PC-9 (cell line): ENCODE data around the gene PSMD3. TPM values are rescaled to one million over a fixed set of nuclear protein-coding genes. Genes with fewer than 3 reads are reported as not detected.

ENCODE experiments used
- BruUV-seq: library from RNA; stranded (reverse); fragments of 400-500 nt; replicated peaks from 2 replicates; lab custom pipeline; 2021; lab: Mats Ljungman, UMichigan
- CTCF ChIA-PET: fragments of 300-600 bp; sonication (Branson Sonifier 250); formaldehyde crosslinking; loops from one replicate; lab custom pipeline; 2022; ENCODE audit warnings: antibody characterized with exemption; lab: Charles Lee
- POLR2A ChIA-PET: fragments of 300-600 bp; sonication (Branson Sonifier 250); formaldehyde crosslinking; loops from one replicate; lab custom pipeline; 2022; ENCODE audit warnings: antibody characterized with exemption; ENCODE audit not compliant: unreplicated experiment; lab: Charles Lee
- DNase-seq, 2 experiments: peaks; one replicate each; pipeline versions ENCODE4 v3.0.0 to v3.0.0-alpha.2; 2015 to 2022; ENCODE audit warnings: mixed read lengths in 1 of 2
- H2AFZ ChIP-seq: fragments of 200-600 bp; sonication (generic); 2 replicates; pipeline ENCODE4 v1.8.1; 2017; ENCODE audit warnings: antibody characterized with exemption
- H3F3A ChIP-seq: fragments of 200-600 bp; sonication (generic); 2 replicates; pipeline ENCODE4 v1.8.1; 2017; ENCODE audit warnings: antibody characterized with exemption, mild to moderate bottlenecking, low read depth; ENCODE audit not compliant: insufficient read depth
- H3K27ac ChIP-seq: fragments of 200-600 bp; sonication (generic); 2 replicates; pipeline ENCODE4 v1.6.1; 2016; ENCODE audit warnings: mixed run types
- H3K27me3 ChIP-seq: fragments of 200-600 bp; sonication (generic); 2 replicates; pipeline ENCODE4 v1.6.1; 2016; ENCODE audit warnings: low read depth, mixed run types; ENCODE audit not compliant: insufficient read depth
- H3K36me3 ChIP-seq: fragments of 200-600 bp; sonication (generic); 2 replicates; pipeline ENCODE4 v1.6.1; 2016; ENCODE audit warnings: low read depth, mixed run types
- H3K4me1 ChIP-seq: fragments of 200-600 bp; sonication (generic); replicated peaks from 2 replicates; pipeline ENCODE4 v1.6.1; 2016; ENCODE audit warnings: mixed run types; ENCODE audit not compliant: insufficient read depth
- H3K4me2 ChIP-seq: fragments of 200-600 bp; sonication (generic); 2 replicates; pipeline ENCODE4 v1.6.1; 2017; ENCODE audit warnings: mixed run types
- H3K4me3 ChIP-seq: fragments of 200-600 bp; sonication (generic); 2 replicates; pipeline ENCODE4 v1.6.1; 2016; ENCODE audit warnings: mixed run types
- H3K79me2 ChIP-seq: fragments of 200-600 bp; sonication (generic); 2 replicates; pipeline ENCODE4 v1.6.1; 2017; ENCODE audit warnings: low read depth, mixed run types
- H3K9me2 ChIP-seq: fragments of 200-600 bp; sonication (generic); 2 replicates; pipeline ENCODE4 v1.8.1; 2017; ENCODE audit warnings: mild to moderate bottlenecking; ENCODE audit not compliant: insufficient read depth
- H3K9me3 ChIP-seq: fragments of 200-600 bp; sonication (generic); 2 replicates; pipeline ENCODE4 v1.8.1; 2016; ENCODE audit warnings: low read depth; ENCODE audit not compliant: insufficient read depth
- H4K20me1 ChIP-seq: fragments of 200-600 bp; sonication (generic); 2 replicates; pipeline ENCODE4 v1.8.1; 2017; ENCODE audit not compliant: insufficient read depth
- EZH2 ChIP-seq: fragments of 200-600 bp; sonication (generic); IDR thresholded peaks from 2 replicates; pipeline ENCODE4 v1.8.0; 2017; ENCODE audit warnings: antibody characterized with exemption, low read depth
- intact Hi-C: fragments of 100-400 bp; cut with micrococcal nuclease; formaldehyde crosslinking; loops from one replicate; pipeline ENCODE4 v1.10.0; 2022; ENCODE audit not compliant: unreplicated experiment
- total RNA-seq: library from RNA; stranded (reverse); gene quantifications from 2 replicates; pipeline ENCODE4 v1.2.3, GENCODE V29; 2021
- TF ChIP-seq, protein P1 (sequence below): fragments of 200-600 bp; sonication (generic); conservative IDR thresholded peaks from 2 replicates; pipeline ENCODE4 v1.6.1; 2017; ENCODE audit warnings: mixed run types, antibody characterized with exemption, mild to moderate bottlenecking, moderate library complexity

The PSMD3 gene
- total RNA-seq, 1 experiment from 2014 or later = 130 TPM

DNA sequence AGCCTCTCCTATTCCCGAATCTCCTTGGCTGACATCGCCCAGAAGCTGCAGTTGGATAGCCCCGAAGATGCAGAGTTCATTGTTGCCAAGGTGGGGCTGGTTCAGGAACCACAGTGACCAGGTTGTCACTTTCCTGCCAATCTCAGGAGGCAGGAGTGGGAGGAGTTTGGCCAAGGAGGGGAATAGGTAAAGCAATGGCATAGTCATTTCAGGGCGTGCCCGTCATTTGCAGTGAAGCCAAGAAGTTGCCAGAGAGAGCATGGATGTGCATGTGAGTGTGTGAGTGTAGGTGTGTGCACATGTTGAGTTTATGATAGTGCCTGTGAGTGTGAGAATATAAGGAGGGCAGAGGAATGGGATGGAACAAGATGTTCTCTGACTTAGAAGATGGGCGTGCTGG, 14.8 kb downstream of the PSMD3 start:
- H3F3A ChIP-seq = no peaks in the 10 kb centered on the region; the same call in none of the 2 replicates
- BruUV-seq = no TSS peak
- H3K4me2 ChIP-seq = no peak overlapping the region
- intact Hi-C loops = no loop called here
- no peaks in the 10 kb centered on the region for H3K9me2 ChIP-seq
- ChIA-PET POLR2A (no interaction called here), CTCF (no interaction called here)
- H3K9me3 ChIP-seq = no peaks in the 10 kb centered on the region
- no peaks in the 10 kb centered on the region for H3K4me1 ChIP-seq
- H2AFZ ChIP-seq = no peak overlapping the region
- no peaks in the 10 kb centered on the region for H3K27me3 ChIP-seq
- no peak overlapping the region for H3K27ac ChIP-seq
- peaks cover 7% of the 10 kb centered on the region for H4K20me1 ChIP-seq
- H3K79me2 ChIP-seq = no peaks in the 10 kb centered on the region
- TF ChIP-seq EZH2 = no peak
- TF ChIP-seq, protein P1, sequence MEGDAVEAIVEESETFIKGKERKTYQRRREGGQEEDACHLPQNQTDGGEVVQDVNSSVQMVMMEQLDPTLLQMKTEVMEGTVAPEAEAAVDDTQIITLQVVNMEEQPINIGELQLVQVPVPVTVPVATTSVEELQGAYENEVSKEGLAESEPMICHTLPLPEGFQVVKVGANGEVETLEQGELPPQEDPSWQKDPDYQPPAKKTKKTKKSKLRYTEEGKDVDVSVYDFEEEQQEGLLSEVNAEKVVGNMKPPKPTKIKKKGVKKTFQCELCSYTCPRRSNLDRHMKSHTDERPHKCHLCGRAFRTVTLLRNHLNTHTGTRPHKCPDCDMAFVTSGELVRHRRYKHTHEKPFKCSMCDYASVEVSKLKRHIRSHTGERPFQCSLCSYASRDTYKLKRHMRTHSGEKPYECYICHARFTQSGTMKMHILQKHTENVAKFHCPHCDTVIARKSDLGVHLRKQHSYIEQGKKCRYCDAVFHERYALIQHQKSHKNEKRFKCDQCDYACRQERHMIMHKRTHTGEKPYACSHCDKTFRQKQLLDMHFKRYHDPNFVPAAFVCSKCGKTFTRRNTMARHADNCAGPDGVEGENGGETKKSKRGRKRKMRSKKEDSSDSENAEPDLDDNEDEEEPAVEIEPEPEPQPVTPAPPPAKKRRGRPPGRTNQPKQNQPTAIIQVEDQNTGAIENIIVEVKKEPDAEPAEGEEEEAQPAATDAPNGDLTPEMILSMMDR = no peak
- H3K36me3 ChIP-seq = peaks cover 13% of the 10 kb centered on the region; the same call in 1 of the 2 replicates
- DNase-seq = no peak
- H3K4me3 ChIP-seq = no peak overlapping the region

DNA sequence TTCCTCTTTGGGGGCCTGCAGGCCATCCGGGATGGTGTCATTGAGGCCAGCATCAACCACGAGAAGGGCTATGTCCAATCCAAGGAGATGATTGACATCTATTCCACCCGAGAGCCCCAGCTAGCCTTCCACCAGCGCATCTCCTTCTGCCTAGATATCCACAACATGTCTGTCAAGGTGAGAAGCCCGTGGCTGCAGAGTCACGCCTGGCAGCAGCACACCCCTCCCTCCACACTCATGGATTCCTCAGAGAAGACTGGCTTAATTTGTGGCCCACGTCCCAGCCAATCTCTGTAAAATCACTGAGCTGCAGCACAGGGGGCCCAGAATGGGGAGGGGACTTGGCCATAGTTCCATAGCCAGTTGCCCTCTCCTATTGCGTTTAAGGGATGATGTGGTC, 15.6 kb downstream of the PSMD3 start:
- Histone ChIP-seq H3K36me3 (peaks cover 8% of the 10 kb centered on the region; the same call in 1 of the 2 replicates), H4K20me1 (peaks cover 4% of the 10 kb centered on the region)
- BruUV-seq = no TSS peak

DNA sequence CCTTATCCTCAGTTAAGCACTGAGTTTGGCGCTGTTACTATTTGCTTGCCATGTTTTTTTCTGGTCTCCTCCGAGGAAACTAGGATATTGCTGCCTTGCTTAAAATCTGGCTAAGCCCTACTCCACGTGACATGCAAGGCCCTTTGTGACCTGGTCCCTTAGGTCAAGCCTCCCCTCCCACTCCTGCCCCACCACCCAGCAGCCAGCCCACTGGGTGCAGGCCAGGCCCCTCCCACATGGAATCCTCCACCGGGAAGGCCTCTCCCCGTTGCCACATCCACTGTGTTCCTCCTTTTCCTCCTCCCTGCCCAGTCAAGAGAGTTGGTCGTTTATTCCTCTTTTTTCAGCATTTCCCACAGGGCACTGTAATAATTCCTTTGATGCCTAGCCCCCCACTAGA, 16.2 kb downstream of the PSMD3 start:
- Histone ChIP-seq H3K9me2 (no peaks in the 10 kb centered on the region), H4K20me1 (no peaks in the 10 kb centered on the region; the same call in 1 of the 2 replicates), H3K4me1 (no peaks in the 10 kb centered on the region), H3K4me3 (no peak overlapping the region), H3K79me2 (no peaks in the 10 kb centered on the region), H3K27ac (no peak overlapping the region), H2AFZ (no peak overlapping the region), H3K4me2 (no peak overlapping the region), H3K36me3 (peaks cover 8% of the 10 kb centered on the region; the same call in 1 of the 2 replicates), H3K9me3 (no peaks in the 10 kb centered on the region), H3F3A (no peaks in the 10 kb centered on the region; the same call in none of the 2 replicates), H3K27me3 (no peaks in the 10 kb centered on the region)
- BruUV-seq = no TSS peak
- DNase-seq = no peak
- ChIA-PET POLR2A (no interaction called here), CTCF (no interaction called here)
- TF ChIP-seq, protein P1 = no peak
- TF ChIP-seq EZH2 = no peak
- intact Hi-C loops = no loop called here

More for the DNA sequence above, 15.6 kb downstream of the PSMD3 start:
- Histone ChIP-seq H3K4me1 (no peaks in the 10 kb centered on the region), H3F3A (no peaks in the 10 kb centered on the region; the same call in none of the 2 replicates), H3K79me2 (no peaks in the 10 kb centered on the region), H3K4me2 (no peak overlapping the region), H3K27me3 (no peaks in the 10 kb centered on the region), H3K9me3 (no peaks in the 10 kb centered on the region), H3K9me2 (no peaks in the 10 kb centered on the region), H2AFZ (no peak overlapping the region), H3K27ac (no peak overlapping the region), H3K4me3 (no peak overlapping the region)
- TF ChIP-seq EZH2 = no peak
- TF ChIP-seq, protein P1 = no peak
- ChIA-PET POLR2A (interaction anchor here (0.5 kb wide), 1 partner anchor 368 kb away, joined by 4 read pairs; no protein-coding TSS in a partner anchor), CTCF (no interaction called here)
- no peak for DNase-seq
- intact Hi-C loops = no loop called here
